Measurements from ENCODE around the gene PDSS2.

- TF ChIP-seq, protein P1, sequence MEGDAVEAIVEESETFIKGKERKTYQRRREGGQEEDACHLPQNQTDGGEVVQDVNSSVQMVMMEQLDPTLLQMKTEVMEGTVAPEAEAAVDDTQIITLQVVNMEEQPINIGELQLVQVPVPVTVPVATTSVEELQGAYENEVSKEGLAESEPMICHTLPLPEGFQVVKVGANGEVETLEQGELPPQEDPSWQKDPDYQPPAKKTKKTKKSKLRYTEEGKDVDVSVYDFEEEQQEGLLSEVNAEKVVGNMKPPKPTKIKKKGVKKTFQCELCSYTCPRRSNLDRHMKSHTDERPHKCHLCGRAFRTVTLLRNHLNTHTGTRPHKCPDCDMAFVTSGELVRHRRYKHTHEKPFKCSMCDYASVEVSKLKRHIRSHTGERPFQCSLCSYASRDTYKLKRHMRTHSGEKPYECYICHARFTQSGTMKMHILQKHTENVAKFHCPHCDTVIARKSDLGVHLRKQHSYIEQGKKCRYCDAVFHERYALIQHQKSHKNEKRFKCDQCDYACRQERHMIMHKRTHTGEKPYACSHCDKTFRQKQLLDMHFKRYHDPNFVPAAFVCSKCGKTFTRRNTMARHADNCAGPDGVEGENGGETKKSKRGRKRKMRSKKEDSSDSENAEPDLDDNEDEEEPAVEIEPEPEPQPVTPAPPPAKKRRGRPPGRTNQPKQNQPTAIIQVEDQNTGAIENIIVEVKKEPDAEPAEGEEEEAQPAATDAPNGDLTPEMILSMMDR (IDR thresholded peaks at IDR 0.05; ENCODE audit: borderline replicate concordance, extremely low read depth, low read length, poor library complexity, severe bottlenecking): no peak
- TF ChIP-seq EZH2 (IDR thresholded peaks at IDR 0.05; ENCODE audit: borderline replicate concordance, low read depth, low read length, severe bottlenecking): no peak
These were observed 214.5 kb downstream of the PDSS2 start for GRCh38 chr6:107244742-107245480.
